Effector CD4-positive, alpha-beta T cell (primary cell): Measurements from ENCODE around the gene ANKS6.
"Not testable (repeated sequence)": the region's sequence is repeated elsewhere in the genome, so short reads cannot be mapped to it uniquely, and the experiment has no call there.

ENCODE experiments used
- DNase-seq: peaks from one replicate; pipeline ENCODE4 v3.0.0-alpha.2; 2020

The ANKS6 gene

DNA sequence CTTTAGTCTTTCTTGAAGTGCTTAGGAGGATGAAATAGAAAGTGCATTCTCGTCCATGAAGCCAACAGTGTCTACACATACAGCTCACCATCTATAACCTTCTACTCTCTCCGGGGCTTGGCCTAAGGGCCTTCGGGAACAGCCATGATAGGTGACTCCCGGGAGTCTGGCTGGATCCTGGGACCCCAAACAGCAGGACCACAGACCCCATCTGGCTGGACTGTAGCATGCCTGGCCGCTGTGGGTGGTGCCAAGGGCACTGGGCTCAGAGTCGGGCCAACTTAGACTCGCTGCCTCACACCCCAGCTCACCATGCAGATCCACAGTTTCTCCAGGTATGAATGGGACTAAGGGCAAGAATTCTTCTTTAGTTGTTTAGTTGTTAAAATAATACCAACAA lies 104.0 kb downstream of the ANKS6 start:
- DNase-seq: no peak

DNA sequence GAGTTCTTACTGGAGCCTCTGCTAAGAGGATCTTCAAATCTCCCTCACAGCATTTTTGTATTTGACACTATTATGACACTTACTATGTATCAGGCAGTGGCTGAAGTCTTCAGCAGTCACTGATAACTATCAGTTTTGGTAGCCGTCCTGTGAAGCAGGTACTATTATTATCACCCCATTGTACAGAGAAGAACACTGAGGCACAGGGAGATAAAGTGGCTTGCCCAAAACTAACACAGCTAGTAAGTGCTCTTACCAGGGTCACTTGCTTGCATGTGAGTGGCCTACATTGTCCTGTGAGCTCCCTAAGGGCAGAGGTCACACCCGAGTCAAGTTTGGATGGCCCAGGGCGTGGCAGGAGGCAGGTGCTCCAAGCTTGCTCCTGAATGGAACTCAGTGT lies 104.5 kb downstream of the ANKS6 start:
- DNase-seq: no peak

DNA sequence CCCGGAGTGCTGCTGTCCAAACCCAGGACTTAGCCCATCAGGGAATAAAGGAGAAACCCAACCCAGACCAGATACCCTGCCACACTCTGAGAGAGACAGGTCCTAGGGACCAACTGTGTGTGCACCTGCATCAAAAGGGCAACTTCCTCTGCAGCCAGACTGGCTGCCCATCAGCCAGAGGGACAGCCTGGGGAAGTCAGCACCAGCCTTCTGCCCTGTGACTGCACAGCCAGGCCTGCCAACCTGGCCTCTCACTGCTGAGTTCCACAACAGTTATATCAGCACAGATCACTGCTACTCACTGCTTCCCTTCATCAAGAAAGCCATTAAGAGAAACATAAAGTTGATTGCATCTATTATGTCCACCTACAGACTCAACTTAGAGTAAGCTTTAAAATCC lies 105.7 kb downstream of the ANKS6 start:
- no peak for DNase-seq

DNA sequence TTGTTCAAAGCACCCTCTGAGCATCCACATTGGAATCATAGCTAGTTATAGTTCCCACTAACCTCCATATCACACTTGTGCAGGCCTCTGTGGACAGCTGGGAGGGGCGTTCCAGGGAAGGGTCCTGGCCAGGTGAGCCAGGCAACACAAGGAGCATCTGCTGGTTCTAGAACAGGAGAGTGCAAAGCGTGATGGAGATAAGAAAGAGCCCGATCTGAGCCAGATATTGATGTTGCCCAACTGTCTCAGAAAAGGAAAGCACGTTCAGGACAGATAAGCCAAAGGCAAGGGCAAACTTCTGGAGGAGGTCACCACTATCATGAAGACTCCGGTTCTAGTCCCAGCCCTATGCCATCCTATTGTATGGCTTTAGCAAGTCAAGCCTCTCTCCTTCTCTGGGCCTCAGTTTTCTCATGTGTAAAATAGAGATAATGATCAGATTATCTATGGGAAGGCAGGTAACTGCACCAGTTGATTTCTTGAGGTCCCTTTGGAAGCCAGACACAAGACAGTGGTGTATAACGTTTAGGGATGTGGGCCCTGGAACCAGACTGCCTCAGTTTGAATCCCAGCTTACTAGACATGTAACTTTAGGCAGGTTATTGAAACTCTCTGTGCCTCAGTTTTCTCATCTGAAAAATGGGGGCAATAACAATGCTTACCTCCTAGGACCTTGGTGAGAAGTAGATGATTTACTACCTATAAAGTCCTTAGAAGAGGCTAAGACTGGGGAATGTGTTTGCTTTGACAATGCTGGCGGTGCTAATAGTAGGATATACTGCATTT lies 107.5 kb downstream of the ANKS6 start:
- no peak for DNase-seq

DNA sequence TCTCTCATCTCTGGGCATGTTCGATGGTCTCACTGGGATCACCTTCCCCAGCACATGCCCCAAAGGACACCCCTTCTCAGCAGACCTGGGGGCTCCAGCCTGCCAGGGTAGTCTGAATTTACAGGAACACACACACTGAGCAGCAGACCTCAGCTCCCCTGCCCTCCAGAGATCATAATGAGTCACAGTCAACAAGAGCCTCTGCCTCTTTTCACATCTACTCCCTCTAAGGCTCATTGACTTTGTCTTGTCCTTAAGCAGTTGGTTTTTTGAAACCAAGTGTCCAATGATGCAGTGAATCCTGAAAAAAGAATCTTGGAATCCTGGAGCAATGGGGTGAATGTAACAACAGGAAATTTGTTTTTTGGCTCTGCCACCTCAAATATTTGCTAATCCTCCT lies 108.4 kb downstream of the ANKS6 start:
- DNase-seq: no peak

DNA sequence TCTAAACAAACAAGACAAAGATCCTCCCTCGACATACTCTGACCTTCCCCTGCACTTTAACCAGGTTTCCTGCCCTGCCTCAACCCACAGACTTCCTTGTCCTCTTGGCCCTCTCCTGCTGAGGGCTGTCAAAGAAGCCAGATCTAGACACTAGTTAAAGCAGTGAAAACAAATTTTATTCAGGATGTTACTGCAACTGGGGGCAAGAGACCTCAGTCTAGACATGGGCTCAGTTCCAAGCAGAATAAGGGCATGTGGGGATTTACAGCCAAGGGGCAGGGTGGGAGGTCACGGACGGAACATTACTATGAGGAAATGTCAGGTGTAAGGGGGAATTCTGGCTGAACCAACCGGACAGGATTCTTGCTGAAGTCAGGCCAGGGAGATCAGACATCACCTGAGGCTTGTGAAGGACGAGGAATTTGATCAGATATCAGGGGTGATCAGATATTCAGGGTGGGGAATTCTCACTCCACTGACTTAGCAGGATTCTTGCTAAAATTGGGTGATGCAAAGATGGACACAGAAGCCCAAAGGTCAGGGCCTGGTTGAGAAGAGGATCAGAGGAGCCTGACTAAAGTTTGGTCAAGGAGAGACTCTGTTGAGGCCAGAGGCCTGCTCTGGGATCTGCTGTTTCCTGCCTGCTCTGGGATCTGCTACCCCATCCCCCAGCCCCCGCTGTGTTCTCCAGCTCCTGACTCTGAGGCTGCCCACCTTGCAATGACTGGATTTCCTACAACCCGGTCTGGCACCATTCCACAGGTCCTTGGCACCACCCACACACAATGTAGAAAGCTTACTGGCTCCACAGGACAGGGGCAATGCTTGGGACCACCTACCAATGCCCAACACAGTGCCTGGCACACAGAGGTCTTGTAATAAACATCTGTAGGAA lies 109.1 kb downstream of the ANKS6 start:
- DNase-seq: no peak

DNA sequence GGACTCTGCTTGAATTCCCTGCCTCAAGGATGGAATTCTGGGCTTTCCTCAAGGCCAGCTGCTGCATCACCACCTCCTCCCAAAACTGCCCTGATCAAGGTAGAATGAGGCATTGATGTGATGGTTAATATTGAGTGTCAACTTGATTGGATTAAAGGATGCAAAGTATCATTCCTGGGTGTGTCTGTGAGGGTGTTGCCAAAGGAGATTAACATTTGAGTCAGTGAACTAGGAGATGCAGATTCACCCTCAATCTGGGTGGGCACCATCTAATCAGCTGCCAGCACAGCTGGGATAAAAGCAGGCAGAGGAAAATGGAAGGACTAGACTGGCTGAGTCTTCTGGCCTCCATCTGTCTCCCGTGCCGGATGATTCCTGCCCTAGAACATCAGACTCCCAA lies 111.5 kb downstream of the ANKS6 start:
- not testable (repeated sequence) for DNase-seq
